WI38 (cell line): ENCODE results near the gene MRPS27.
"Not testable (repeated sequence)": the region's sequence is repeated elsewhere in the genome, so short reads cannot be mapped to it uniquely, and the experiment has no call there.

Source experiments
- H3K4me3 ChIP-seq: 2 replicates; pipeline ENCODE4 v1.5.1; 2011; ENCODE audit warnings: low read depth, mild to moderate bottlenecking, control low read depth, low read length
- CTCF ChIP-seq: IDR thresholded peaks from 2 replicates; pipeline ENCODE4 v1.5.1; 2012; ENCODE audit warnings: low read depth, mild to moderate bottlenecking, control low read depth, low read length

The MRPS27 gene

DNA sequence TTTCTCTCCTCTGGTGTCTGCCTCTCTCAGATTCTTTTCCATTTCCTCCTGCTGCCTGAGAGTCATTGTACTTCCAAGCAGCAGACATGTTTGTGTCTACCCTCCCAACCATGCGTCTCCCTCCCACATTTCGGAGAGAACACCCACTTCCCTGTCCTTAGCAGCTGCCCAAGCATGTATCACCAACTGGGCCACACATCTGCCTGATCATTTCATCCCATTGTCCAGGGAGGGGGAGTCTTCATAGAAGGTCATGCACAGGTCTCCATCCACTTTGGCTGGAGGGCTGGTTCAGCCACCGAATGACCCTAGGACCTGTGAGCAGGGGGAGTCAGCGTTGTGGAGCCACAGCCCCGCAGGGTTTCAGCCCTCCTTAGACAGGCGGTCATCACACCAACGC, 137.4 kb downstream of the MRPS27 start:
- no peak for TF ChIP-seq CTCF
- no peak overlapping the region for H3K4me3 ChIP-seq

- H3K4me3 ChIP-seq: no peak overlapping the region
- no peak for TF ChIP-seq CTCF
These were observed 139.1 kb downstream of the MRPS27 start for GRCh38 chr5:72180925-72181324.

GRCh38 chr5:72179816-72180440, 140.1 kb downstream of the MRPS27 start:
- H3K4me3 ChIP-seq: peak overlapping the region; percentile 24; the same call in 1 of the 2 replicates
- no peak for TF ChIP-seq CTCF

- no peak for TF ChIP-seq CTCF
- H3K4me3 ChIP-seq: peak overlapping the region; percentile 24
These were observed 140.8 kb downstream of the MRPS27 start for GRCh38 chr5:72179028-72179815.

DNA sequence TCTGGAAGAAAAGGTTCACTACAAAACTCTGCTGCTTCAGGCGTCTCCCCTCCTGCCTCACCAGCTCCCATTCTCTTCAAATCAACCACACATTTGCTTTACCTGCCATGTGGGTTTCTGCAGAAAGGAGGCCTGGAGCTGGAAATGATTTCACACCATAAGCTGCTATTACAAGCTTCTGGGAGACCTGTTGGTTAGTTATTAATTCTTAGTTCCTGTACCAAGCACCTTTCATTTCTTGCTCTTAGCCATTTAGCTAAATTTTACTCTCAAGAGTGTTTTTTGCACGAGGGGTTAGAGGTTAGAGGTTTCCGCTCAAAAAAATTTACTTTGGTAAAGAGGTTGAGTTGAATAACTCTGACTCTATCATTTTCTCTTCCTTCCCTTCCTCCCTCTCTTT, 142.5 kb downstream of the MRPS27 start:
- TF ChIP-seq CTCF: no peak

GRCh38 chr5:72172786-72173185, 147.3 kb downstream of the MRPS27 start:
- no peak overlapping the region for H3K4me3 ChIP-seq
- no peak for TF ChIP-seq CTCF

More for the DNA sequence above, 142.5 kb downstream of the MRPS27 start:
- no peak overlapping the region for H3K4me3 ChIP-seq

DNA sequence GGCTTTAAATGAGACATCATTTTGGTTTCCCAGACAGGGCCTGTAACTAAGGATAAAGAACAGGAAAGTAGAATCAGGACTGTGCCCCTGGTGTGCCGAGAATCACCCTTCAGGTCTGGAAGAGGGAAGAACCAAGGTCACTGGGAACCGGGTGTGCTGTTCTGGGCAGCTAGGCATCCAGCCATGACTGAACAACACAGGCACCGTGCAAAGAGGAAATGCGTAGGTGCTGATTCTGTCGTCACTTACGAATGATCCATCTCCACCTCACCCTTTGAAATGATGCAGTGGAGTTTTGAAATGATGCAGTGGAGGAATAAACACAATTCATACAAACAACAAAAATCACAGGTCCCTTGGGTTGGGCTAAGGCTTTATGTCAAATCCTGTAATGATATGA, 148.4 kb downstream of the MRPS27 start:
- no peak overlapping the region for H3K4me3 ChIP-seq
- TF ChIP-seq CTCF: no peak

GRCh38 chr5:72171181-72171580, 148.9 kb downstream of the MRPS27 start:
- H3K4me3 ChIP-seq: not testable (repeated sequence)
